H1 (cell line): ENCODE measurements around the gene TRMT44. TPM values are rescaled to one million over a fixed set of nuclear protein-coding genes. Genes with fewer than 3 reads are reported as not detected.

Experiments
- CTCF ChIA-PET: fragments of 300-600 bp; sonication (Branson Sonifier 250); formaldehyde crosslinking; loops from one replicate; lab custom pipeline; 2021; ENCODE audit not compliant: partially characterized antibody; lab: Charles Lee
- POLR2A ChIA-PET: fragments of 300-600 bp; sonication (Branson Sonifier 250); formaldehyde crosslinking; loops from one replicate; lab custom pipeline; 2021; ENCODE audit warnings: inconsistent platforms; ENCODE audit not compliant: partially characterized antibody; lab: Charles Lee
- DNase-seq, 2 experiments: peaks; one replicate each; pipeline versions ENCODE4 v3.0.0 to v3.0.0-alpha.2; 2010 to 2022; ENCODE audit warnings: low spot score in 2 of 2, low read depth in 1 of 2, mixed read lengths in 1 of 2
- FAIRE-seq: peaks from 2 replicates; lab custom pipeline; 2011; peaks lifted over from hg19 to GRCh38; lab: Jason Lieb, UNC
- H2AFZ ChIP-seq: 2 replicates; pipeline ENCODE4 v1.8.1; 2012; ENCODE audit warnings: low read length, inconsistent platforms
- H2AK5ac ChIP-seq: 2 replicates; pipeline ENCODE4 v1.6.1; 2013; ENCODE audit warnings: low read depth, low read length
- H2BK120ac ChIP-seq: replicated peaks from 2 replicates; pipeline ENCODE3; 2013; ENCODE audit warnings: low read depth, low read length, inconsistent platforms
- H2BK12ac ChIP-seq: 2 replicates; pipeline ENCODE4 v1.6.1; 2013; ENCODE audit warnings: low read depth, low read length
- H2BK15ac ChIP-seq: 2 replicates; pipeline ENCODE4 v1.6.1; 2013; ENCODE audit warnings: low read length
- H2BK20ac ChIP-seq: 2 replicates; pipeline ENCODE4 v1.6.1; 2013; ENCODE audit warnings: low read length
- H2BK5ac ChIP-seq: 2 replicates; pipeline ENCODE4 v1.6.1; 2013; ENCODE audit warnings: low read depth, low read length
- H3K14ac ChIP-seq: 2 replicates; pipeline ENCODE4 v1.6.1; 2013; ENCODE audit warnings: inconsistent platforms; ENCODE audit not compliant: insufficient read length
- H3K18ac ChIP-seq: 2 replicates; pipeline ENCODE4 v1.6.1; 2013; ENCODE audit warnings: low read length; ENCODE audit errors: extremely low read depth
- H3K23ac ChIP-seq: 2 replicates; pipeline ENCODE4 v1.6.1; 2013; ENCODE audit warnings: inconsistent platforms; ENCODE audit not compliant: insufficient read length
- H3K23me2 ChIP-seq: 2 replicates; pipeline ENCODE4 v1.6.1; 2013; ENCODE audit warnings: low read depth, low read length
- H3K27ac ChIP-seq: 2 replicates; pipeline ENCODE4 v1.6.1; 2011; ENCODE audit warnings: low read depth, low read length, inconsistent platforms
- H3K27me3 ChIP-seq, 4 experiments: replicated peaks in 1 of 4; 1 replicate in 1 of 4; 2 replicates in 3 of 4; pipeline versions ENCODE4 v1.6.1 to v1.8.1; 2011 to 2013; ENCODE audit warnings: low read length in 3 of 4, mild to moderate bottlenecking in 3 of 4, inconsistent platforms in 2 of 4, mixed read lengths in 2 of 4, moderate library complexity in 1 of 4; ENCODE audit not compliant: control insufficient read depth in 3 of 4, insufficient read depth in 3 of 4; ENCODE audit errors: extremely low read depth in 1 of 4
- H3K36me3 ChIP-seq, 4 experiments: 2 replicates each; pipeline versions ENCODE4 v1.6.1 to v1.8.1; 2011 to 2013; ENCODE audit warnings: mild to moderate bottlenecking in 4 of 4, low read length in 3 of 4, moderate library complexity in 2 of 4, control low read depth in 1 of 4, inconsistent platforms in 1 of 4; ENCODE audit not compliant: insufficient read depth in 4 of 4, control insufficient read depth in 2 of 4
- H3K4ac ChIP-seq: replicated peaks from 2 replicates; pipeline ENCODE3; 2013; ENCODE audit warnings: low read length, low read depth, mixed read lengths, inconsistent platforms; ENCODE audit not compliant: insufficient read length
- H3K4me1 ChIP-seq, 4 experiments: replicated peaks in 1 of 4; 1 replicate in 1 of 4; 2 replicates in 3 of 4; pipeline versions ENCODE4 v1.6.1 to v1.8.1; 2011 to 2013; ENCODE audit warnings: low read length in 3 of 4, inconsistent platforms in 2 of 4, mixed read lengths in 1 of 4; ENCODE audit not compliant: insufficient read depth in 4 of 4, control insufficient read depth in 3 of 4
- H3K4me2 ChIP-seq, 2 experiments: 2 replicates each; pipeline versions ENCODE4 v1.6.1 to v1.8.1; 2011 to 2013; ENCODE audit warnings: low read depth in 2 of 2, low read length in 2 of 2, control low read depth in 1 of 2, inconsistent platforms in 1 of 2, mild to moderate bottlenecking in 1 of 2; ENCODE audit not compliant: insufficient read depth in 1 of 2
- H3K4me3 ChIP-seq, 4 experiments: fragments of 200-600, 300-600 bp in 1 of 4; sonication (generic), shearing (Covaris generic), sonication (Bioruptor Twin) in 1 of 4; 2 replicates each; pipeline versions ENCODE4 v1.5.1 to v1.8.1; 2011 to 2016; ENCODE audit warnings: low read length in 4 of 4, low read depth in 3 of 4, control low read depth in 2 of 4, inconsistent platforms in 2 of 4, mild to moderate bottlenecking in 2 of 4, mixed read lengths in 1 of 4, moderate library complexity in 1 of 4; ENCODE audit not compliant: insufficient read depth in 2 of 4; ENCODE audit errors: extremely low read depth in 1 of 4
- H3K56ac ChIP-seq: replicated peaks from 2 replicates; pipeline ENCODE3; 2013; ENCODE audit warnings: low read depth, mild to moderate bottlenecking, mixed read lengths, low read length, inconsistent platforms; ENCODE audit not compliant: insufficient read length
- H3K79me1 ChIP-seq: 2 replicates; pipeline ENCODE4 v1.6.1; 2013; ENCODE audit warnings: low read depth, low read length, control low read depth
- H3K79me2 ChIP-seq, 2 experiments: 2 replicates each; pipeline versions ENCODE4 v1.6.1 to v1.8.1; 2012 to 2013; ENCODE audit warnings: low read length in 2 of 2, mild to moderate bottlenecking in 2 of 2, inconsistent platforms in 1 of 2; ENCODE audit not compliant: insufficient read depth in 2 of 2, control insufficient read depth in 1 of 2
- H3K9ac ChIP-seq, 4 experiments: replicated peaks in 1 of 4; 1 replicate in 1 of 4; 2 replicates in 3 of 4; pipeline versions ENCODE4 v1.6.1 to v1.8.1; 2011 to 2013; ENCODE audit warnings: low read depth in 3 of 4, low read length in 3 of 4, control low read depth in 2 of 4, mild to moderate bottlenecking in 2 of 4, moderate library complexity in 2 of 4, inconsistent platforms in 1 of 4; ENCODE audit errors: extremely low read depth in 1 of 4
- H3K9me3 ChIP-seq, 2 experiments: 2 replicates each; pipeline versions ENCODE4 v1.6.1 to v1.8.1; 2012 to 2013; ENCODE audit warnings: mild to moderate bottlenecking in 2 of 2, moderate library complexity in 2 of 2, control low read depth in 1 of 2, inconsistent platforms in 1 of 2, low read depth in 1 of 2, low read length in 1 of 2, mixed read lengths in 1 of 2; ENCODE audit not compliant: insufficient read depth in 2 of 2
- H4K20me1 ChIP-seq, 2 experiments: replicated peaks in 1 of 2; 2 replicates each; pipeline versions ENCODE3 to v1.8.1; 2011 to 2013; ENCODE audit warnings: inconsistent platforms in 2 of 2, low read length in 2 of 2, mild to moderate bottlenecking in 1 of 2; ENCODE audit not compliant: insufficient read depth in 2 of 2, control insufficient read depth in 1 of 2
- H4K5ac ChIP-seq: 2 replicates; pipeline ENCODE4 v1.6.1; 2013; ENCODE audit warnings: low read length, low read depth, mixed read lengths, inconsistent platforms; ENCODE audit not compliant: insufficient read length
- H4K8ac ChIP-seq: 2 replicates; pipeline ENCODE4 v1.8.0; 2013; ENCODE audit warnings: mild to moderate bottlenecking, moderate library complexity, low read length, inconsistent platforms; ENCODE audit not compliant: insufficient read depth; ENCODE audit errors: extremely low read depth
- H4K91ac ChIP-seq: replicated peaks from 2 replicates; pipeline ENCODE3; 2013; ENCODE audit warnings: low read length, mixed read lengths, inconsistent platforms; ENCODE audit not compliant: insufficient read length
- BACH1 ChIP-seq: IDR thresholded peaks from 2 replicates; pipeline ENCODE4 v1.6.1; 2012; ENCODE audit warnings: low read length, improper control_type of control experiment
- CBX8 ChIP-seq: fragments of 300-800, 300-1000 bp; sonication (generic); IDR thresholded peaks from 2 replicates; pipeline ENCODE4 v1.7.1; 2016; ENCODE audit warnings: low read depth, low read length, borderline replicate concordance
- CTCF ChIP-seq, 3 experiments: IDR thresholded peaks; 1 replicate in 2 of 3; 2 replicates in 1 of 3; pipeline versions ENCODE4 v1.5.1 to v1.6.1; 2011; ENCODE audit warnings: low read length in 3 of 3, mild to moderate bottlenecking in 3 of 3, inconsistent platforms in 2 of 3, low read depth in 1 of 3, moderate library complexity in 1 of 3; ENCODE audit not compliant: insufficient read depth in 1 of 3; ENCODE audit errors: control extremely low read depth in 1 of 3
- EGR1 ChIP-seq: IDR thresholded peaks from 2 replicates; pipeline ENCODE4 v1.6.1; 2011; ENCODE audit warnings: low read depth, low read length, borderline replicate concordance
- POLR2A ChIP-seq, 2 experiments: IDR thresholded peaks; 1 replicate in 1 of 2; 2 replicates in 1 of 2; pipeline ENCODE4 v1.6.1; 2011; ENCODE audit warnings: low read depth in 2 of 2, low read length in 2 of 2, mild to moderate bottlenecking in 2 of 2; ENCODE audit errors: control extremely low read depth in 1 of 2
- SP4 ChIP-seq: IDR thresholded peaks from 2 replicates; pipeline ENCODE4 v1.6.1; 2012; ENCODE audit warnings: low read length, inconsistent platforms
- ZNF274 ChIP-seq: IDR thresholded peaks from 2 replicates; pipeline ENCODE4 v1.7.0; 2012; ENCODE audit warnings: low read length, borderline replicate concordance; ENCODE audit errors: extremely low read depth
- WGBS, 2 experiments: shearing (Covaris generic) in 1 of 2; methylation state at CpG; one replicate each; pipeline versions ENCODE4 v1.1.6 to v1.1.7; 2013 to 2015; ENCODE audit warnings: low lambda C conversion rate in 2 of 2, mixed read lengths in 2 of 2, inconsistent platforms in 1 of 2, low coverage in 1 of 2, missing lambda C conversion rate in 1 of 2; ENCODE audit not compliant: insufficient replicate concordance in 2 of 2, insufficient coverage in 1 of 2, insufficient read length in 1 of 2; ENCODE audit errors: extremely low coverage in 1 of 2, missing lambda C conversion rate in 1 of 2; 5-methylcytosine and 5-hydroxymethylcytosine counted together
- polyA plus RNA-seq, 7 experiments: library from polyadenylated mRNA; depleted of rRNA in 3 of 7; stranded (reverse) in 5 of 7; unstranded in 2 of 7; fragments of >200 nt in 5 of 7; fragments of 200-250 nt in 2 of 7; gene quantifications; 1 replicate in 5 of 7; 2 replicates in 1 of 7; 4 replicates in 1 of 7; pipeline versions ENCODE4 v1.2.1 to v1.2.3, GENCODE V29; 2011 to 2013; ENCODE audit warnings: missing spikeins in 2 of 7, mixed read lengths in 2 of 7
- total RNA-seq: library from RNA; stranded (reverse); fragmentation: NEBNext Ultra II Directional; extraction: Animal tissue kit (Norgen Biotek cat#: 25700); gene quantifications from 2 replicates; pipeline ENCODE4 v1.2.1, GENCODE V29; 2021
- TF ChIP-seq, protein P1 (sequence below): IDR thresholded peaks from 2 replicates; pipeline ENCODE4 v1.6.1; 2011; ENCODE audit warnings: low read length, improper control_type of control experiment

Gene TRMT44
- total and polyA plus RNA-seq, 2 of the 8 experiments (the other 6 are each of a cell fraction or from before 2014, with no cell fraction given), result 8.6 to 23.9 TPM

- H3K23me2 ChIP-seq, result peaks cover under 1% of the 10 kb centered on the region; the same call in 1 of the 2 replicates
- H3K27me3 ChIP-seq, result no peaks in the 10 kb centered on the region; a peak in 1 of 7 replicates
- WGBS, 2 experiments, result 75% methylated on average over 5 of the region's 5 CpGs; no CpG with 5 or more reads in 1 of the 2 experiments
Observed at GRCh38 chr4:8422786-8423185, 17.8 kb upstream of the TRMT44 start.

More at GRCh38 chr4:8422786-8423185, 17.8 kb upstream of the TRMT44 start:
- H4K8ac ChIP-seq, result no peak overlapping the region
- H2BK15ac ChIP-seq, result no peak overlapping the region
- peaks cover 0 to 3% (median 0%) of the 10 kb centered on the region in 4 experiments; a peak in 2 of 7 replicates for H3K4me1 ChIP-seq
- no peak overlapping the region for H4K5ac ChIP-seq
- no peak overlapping the region for H3K4ac ChIP-seq
- H2AFZ ChIP-seq, result no peak overlapping the region
- no peak overlapping the region for H3K14ac ChIP-seq
- H2AK5ac ChIP-seq, result no peak overlapping the region
- no peak overlapping the region for H3K18ac ChIP-seq
- peaks cover 0 to 2% of the 10 kb centered on the region in 2 experiments for H4K20me1 ChIP-seq
- POLR2A ChIA-PET, result no interaction called here
- no peak for TF ChIP-seq EGR1
- no peak for TF ChIP-seq CBX8
- TF ChIP-seq CTCF (IDR thresholded peaks at IDR 0.05; ENCODE audit: control extremely low read depth in 1 of 3, insufficient read depth in 1 of 3, low read depth in 1 of 3, low read length in 3 of 3), result no peak
- TF ChIP-seq POLR2A (IDR thresholded peaks at IDR 0.05; ENCODE audit: control extremely low read depth in 1 of 2, low read depth in 2 of 2, low read length in 2 of 2), result no peak
- TF ChIP-seq ZNF274, result no peak
- TF ChIP-seq, protein P1, sequence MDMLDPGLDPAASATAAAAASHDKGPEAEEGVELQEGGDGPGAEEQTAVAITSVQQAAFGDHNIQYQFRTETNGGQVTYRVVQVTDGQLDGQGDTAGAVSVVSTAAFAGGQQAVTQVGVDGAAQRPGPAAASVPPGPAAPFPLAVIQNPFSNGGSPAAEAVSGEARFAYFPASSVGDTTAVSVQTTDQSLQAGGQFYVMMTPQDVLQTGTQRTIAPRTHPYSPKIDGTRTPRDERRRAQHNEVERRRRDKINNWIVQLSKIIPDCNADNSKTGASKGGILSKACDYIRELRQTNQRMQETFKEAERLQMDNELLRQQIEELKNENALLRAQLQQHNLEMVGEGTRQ, result no peak
- no peak for TF ChIP-seq BACH1
- no peak for TF ChIP-seq SP4
- TF ChIP-seq, all 59 proteins: peak for 0
- Histone ChIP-seq H3K9ac (no peak overlapping the region), H3K4me2 (no peak overlapping the region), H3K79me2 (no peaks in the 10 kb centered on the region), H3K36me3 (no peaks in the 10 kb centered on the region), H3K79me1 (no peaks in the 10 kb centered on the region), H2BK120ac (no peak overlapping the region), H2BK20ac (no peak overlapping the region), H3K4me3 (no peak overlapping the region), H3K56ac (no peak overlapping the region), H2BK5ac (no peak overlapping the region), H3K9me3 (no peaks in the 10 kb centered on the region), H4K91ac (no peak overlapping the region), H2BK12ac (no peak overlapping the region), H3K23ac (no peak overlapping the region), H3K27ac (no peak overlapping the region)
- DNase-seq, result no peak
- CTCF ChIA-PET, result no interaction called here
- FAIRE-seq, result no peak
